Lower leg skin (tissue), 4 donors: ENCODE measurements around the gene C17orf50. TPM values are rescaled to one million over a fixed set of nuclear protein-coding genes. Genes with fewer than 3 reads are reported as not detected.

Experiments
- DNase-seq, 2 donors: peaks; one replicate each; pipeline ENCODE4 v3.0.0-alpha.2; 2019; ENCODE audit warnings: low spot score in 2 of 2
- H3K4me3 ChIP-seq: fragments of 200-600 bp; sonication (generic); 2 replicates; pipeline ENCODE4 v1.5.1; 2017; ENCODE audit warnings: mild to moderate bottlenecking, low read depth; ENCODE audit not compliant: poor library complexity, severe bottlenecking
- POLR2A ChIP-seq, 2 donors: fragments of 450-650 bp; IDR thresholded peaks; one replicate each; pipeline ENCODE4 v1.6.1; 2016 to 2017; ENCODE audit warnings: antibody characterized with exemption in 2 of 2, mild to moderate bottlenecking in 1 of 2, moderate library complexity in 1 of 2
- WGBS, 2 donors: methylation state at CpG; one replicate each; pipeline ENCODE4 v1.1.5; 2018; 5-methylcytosine and 5-hydroxymethylcytosine counted together
- intact Hi-C: fragments of 100-400 bp; cut with DNase I; formaldehyde crosslinking; loops from one replicate; pipeline ENCODE4 v1.15.0; 2023; ENCODE audit warnings: low total_unique reads
- total RNA-seq, 4 donors: library from RNA; depleted of rRNA; stranded (reverse); fragments of >200 nt; gene quantifications; one replicate each; pipeline ENCODE4 v1.1.0, GENCODE V29; 2016
- TF ChIP-seq, protein P1 (sequence below), 3 donors: fragments of 450-650 bp; IDR thresholded peaks; one replicate each; pipeline ENCODE4 v1.5.1; 2016; ENCODE audit warnings: antibody characterized with exemption in 3 of 3, mild to moderate bottlenecking in 3 of 3, moderate library complexity in 2 of 3

C17orf50 gene
- total RNA-seq, 4 donors from 2014 or later: not detected

DNA sequence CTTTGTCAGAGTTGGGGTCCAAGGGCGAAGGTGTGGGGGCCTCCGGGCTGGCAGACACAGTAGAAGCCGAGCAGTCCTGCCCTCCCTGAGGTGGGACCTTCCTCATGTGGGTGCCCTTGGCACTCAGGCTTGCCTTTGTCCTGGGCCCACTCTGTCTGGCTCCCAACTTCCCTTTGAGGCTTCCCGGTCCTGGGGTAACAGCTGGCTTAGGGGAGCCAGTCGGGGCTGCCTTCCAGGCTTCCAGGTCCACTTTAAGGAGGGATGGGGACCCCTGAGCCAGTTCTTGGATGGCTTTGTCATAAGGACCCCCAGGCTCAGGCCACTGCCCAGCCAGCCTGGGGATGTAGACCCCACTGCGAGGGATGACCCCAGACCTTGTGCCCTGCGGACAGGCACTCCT is 15.4 kb upstream of the C17orf50 start:
- WGBS, 2 donors: 94 to 95% methylated on average over 6 to 7 of the region's 7 CpGs
- TF ChIP-seq, protein P1, sequence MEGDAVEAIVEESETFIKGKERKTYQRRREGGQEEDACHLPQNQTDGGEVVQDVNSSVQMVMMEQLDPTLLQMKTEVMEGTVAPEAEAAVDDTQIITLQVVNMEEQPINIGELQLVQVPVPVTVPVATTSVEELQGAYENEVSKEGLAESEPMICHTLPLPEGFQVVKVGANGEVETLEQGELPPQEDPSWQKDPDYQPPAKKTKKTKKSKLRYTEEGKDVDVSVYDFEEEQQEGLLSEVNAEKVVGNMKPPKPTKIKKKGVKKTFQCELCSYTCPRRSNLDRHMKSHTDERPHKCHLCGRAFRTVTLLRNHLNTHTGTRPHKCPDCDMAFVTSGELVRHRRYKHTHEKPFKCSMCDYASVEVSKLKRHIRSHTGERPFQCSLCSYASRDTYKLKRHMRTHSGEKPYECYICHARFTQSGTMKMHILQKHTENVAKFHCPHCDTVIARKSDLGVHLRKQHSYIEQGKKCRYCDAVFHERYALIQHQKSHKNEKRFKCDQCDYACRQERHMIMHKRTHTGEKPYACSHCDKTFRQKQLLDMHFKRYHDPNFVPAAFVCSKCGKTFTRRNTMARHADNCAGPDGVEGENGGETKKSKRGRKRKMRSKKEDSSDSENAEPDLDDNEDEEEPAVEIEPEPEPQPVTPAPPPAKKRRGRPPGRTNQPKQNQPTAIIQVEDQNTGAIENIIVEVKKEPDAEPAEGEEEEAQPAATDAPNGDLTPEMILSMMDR (IDR thresholded peaks at IDR 0.05): no peak
- TF ChIP-seq POLR2A (IDR thresholded peaks at IDR 0.05): no peak
- no peak overlapping the region for H3K4me3 ChIP-seq
- no peak for DNase-seq
- intact Hi-C loops: loop anchor here (5.0 kb wide), 1 partner anchor 133 kb away; no protein-coding TSS in a partner anchor

DNA sequence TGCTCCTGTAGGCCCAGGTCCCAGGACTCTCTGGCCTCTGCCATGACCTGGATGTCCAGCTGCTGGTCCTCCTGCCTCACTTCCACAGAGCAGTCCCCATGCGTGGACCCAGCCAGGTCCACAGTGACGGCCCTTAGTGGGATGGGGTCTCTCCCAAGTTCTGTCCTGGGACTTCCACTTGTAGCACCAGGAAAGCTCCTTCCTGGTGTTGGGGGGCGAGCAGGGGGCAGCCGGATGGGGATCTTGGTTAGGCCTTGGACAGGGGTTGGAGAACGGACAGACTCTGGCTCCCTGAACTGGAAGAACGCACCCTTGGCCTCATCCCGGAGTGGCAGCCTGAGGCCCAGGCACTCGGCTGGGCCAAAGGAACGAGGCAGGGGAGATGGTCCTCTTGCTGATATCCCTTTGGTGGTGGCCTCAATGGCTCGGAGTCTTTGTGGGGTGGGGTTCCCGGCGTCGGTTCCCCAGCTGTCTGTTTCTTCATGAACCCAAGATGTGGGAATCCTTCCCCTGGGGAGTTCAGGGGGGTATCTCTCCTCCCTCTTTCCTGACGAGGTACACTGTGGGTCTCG is 14.9 kb upstream of the C17orf50 start:
- DNase-seq: no peak
- H3K4me3 ChIP-seq: no peak overlapping the region
- intact Hi-C loops: loop anchor here (5.0 kb wide), 1 partner anchor 134 kb away; no protein-coding TSS in a partner anchor
- TF ChIP-seq, protein P1 (IDR thresholded peaks at IDR 0.05): no peak
- no peak for TF ChIP-seq POLR2A (IDR thresholded peaks at IDR 0.05)
- WGBS, 2 donors: 82 to 86% methylated on average over 12 of the region's 15 CpGs

DNA sequence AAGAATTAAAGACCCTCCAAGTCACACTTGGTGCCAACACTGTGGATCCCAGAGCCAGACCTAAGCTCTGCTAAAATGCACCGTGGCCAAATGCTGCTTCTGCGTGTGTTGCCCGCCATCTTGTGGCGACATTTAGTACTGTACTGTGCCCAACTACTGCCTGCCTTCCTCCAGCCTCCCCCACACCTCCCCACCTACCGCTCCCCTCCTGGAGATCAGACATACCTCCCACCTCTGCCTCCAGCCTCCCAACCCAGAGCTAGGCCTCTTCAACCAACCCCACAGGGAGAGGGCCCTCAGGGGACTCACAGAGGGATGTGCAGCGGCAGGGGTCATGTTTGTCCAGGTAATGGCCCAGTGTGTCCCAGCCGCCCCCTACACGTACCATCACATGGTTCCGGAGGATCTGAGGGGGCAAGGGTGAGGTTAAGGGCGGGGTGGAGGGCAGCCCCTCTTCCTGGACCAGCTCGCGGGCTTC is 13.1 kb upstream of the C17orf50 start:
- WGBS, 2 donors: 33% methylated on average over 12 of the region's 12 CpGs
- H3K4me3 ChIP-seq: no peak overlapping the region
- DNase-seq: peak; percentile 69 to 94
- intact Hi-C loops: loop anchor here (5.0 kb wide), 1 partner anchor 135 kb away; no protein-coding TSS in a partner anchor
- TF ChIP-seq, protein P1 (IDR thresholded peaks at IDR 0.05): peak in 1 of 3 donors; percentile 73
- no peak for TF ChIP-seq POLR2A (IDR thresholded peaks at IDR 0.05)

DNA sequence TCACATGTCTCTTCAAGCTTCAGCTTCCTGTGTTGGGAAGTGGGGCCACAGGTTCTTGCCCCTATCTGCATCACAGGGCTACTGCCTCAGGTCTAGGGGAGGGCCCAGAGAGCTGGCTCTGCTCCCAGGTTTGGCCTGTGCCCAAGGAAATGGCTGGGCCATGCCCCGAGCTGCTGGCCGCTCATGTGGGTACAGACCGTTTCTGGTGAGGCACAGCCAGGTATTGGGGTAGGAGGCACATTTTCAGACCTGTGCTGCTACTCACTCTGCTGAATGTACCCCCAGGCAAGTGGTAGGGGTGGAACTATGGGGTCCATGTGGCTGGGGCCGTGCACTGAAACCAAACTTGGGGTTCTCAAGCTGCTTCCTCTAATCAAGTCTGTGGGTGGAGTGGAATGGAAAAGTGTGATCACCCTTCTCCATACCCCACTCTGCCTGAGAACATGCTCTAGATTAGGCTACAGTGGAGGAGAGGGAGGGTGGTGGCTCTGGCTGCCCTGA is 12.3 kb upstream of the C17orf50 start:
- WGBS, 2 donors: 5 to 16% methylated on average over 3 to 4 of the region's 4 CpGs
- intact Hi-C loops: loop anchor here (5.0 kb wide), 1 partner anchor 136 kb away; no protein-coding TSS in a partner anchor
- no peak overlapping the region for H3K4me3 ChIP-seq
- TF ChIP-seq, protein P1 (IDR thresholded peaks at IDR 0.05): no peak
- no peak for TF ChIP-seq POLR2A (IDR thresholded peaks at IDR 0.05)
- DNase-seq: no peak

DNA sequence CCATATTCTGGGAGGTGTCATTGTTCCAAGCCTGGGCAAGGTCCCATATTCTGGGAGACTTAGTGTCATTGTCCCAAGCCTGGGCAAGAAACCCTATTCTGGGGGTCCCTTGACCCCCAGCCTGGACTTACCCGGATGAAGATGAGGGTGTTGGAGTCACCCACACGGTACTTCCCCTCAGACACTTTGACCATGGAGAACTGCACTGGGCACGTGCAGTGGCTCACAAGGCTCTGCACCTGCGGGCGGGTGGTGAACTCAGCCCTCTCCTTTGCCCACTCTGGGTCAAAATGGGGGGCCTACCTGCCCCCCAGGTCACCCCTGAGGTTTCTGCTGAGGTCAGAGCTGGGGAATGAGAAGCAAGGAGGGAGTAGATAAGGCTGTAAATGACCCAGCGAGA is 11.7 kb upstream of the C17orf50 start:
- no peak for TF ChIP-seq POLR2A (IDR thresholded peaks at IDR 0.05)
- TF ChIP-seq, protein P1 (IDR thresholded peaks at IDR 0.05): no peak
- no peak overlapping the region for H3K4me3 ChIP-seq
- intact Hi-C loops: loop anchor here (5.0 kb wide), 1 partner anchor 137 kb away; no protein-coding TSS in a partner anchor
- no peak for DNase-seq
- WGBS, 2 donors: 71 to 86% methylated on average over 5 to 6 of the region's 6 CpGs
